ENCODE results near the gene ASXL1.

The ASXL1 gene

DNA sequence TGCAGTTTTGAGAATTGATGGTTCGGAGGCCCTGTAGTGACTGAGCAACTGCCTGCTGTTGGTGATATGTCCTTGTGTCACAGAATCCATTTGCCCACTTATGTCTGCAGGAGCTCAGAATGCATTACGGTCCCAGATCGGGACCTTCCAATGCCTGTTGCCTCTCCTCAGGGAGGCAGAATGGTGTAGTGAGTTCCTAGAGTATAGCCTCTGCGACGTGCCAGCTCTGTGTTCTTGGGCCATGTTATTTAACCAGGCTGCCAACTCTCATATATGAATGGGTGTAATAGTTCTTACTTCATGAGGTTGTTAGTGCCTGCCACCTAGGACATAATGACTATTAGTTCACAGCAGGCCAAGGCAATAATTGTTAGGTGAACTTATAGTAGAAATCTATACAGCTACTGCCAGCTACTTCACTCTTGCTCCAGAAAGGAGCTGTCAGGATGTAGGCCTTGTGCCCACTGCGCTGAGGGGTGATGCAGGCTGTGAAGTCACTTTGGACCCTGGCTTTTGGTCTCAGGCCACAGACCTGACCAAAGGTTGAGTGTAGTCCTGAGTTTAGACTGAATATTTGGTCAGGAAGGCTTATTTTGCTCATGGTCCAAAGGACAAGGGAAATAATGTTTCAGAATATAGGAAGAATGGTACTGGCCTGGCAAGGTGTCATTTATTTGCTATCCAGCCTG is 82.1 kb downstream of the ASXL1 start:
- no peaks in the 10 kb centered on the region for H3K9me3 ChIP-seq
- no peak for DNase-seq
- no peak overlapping the region for H3K4me3 ChIP-seq
- H3K27me3 ChIP-seq = no peaks in the 10 kb centered on the region
- H3K36me3 ChIP-seq = peaks cover 43 to 66% (median 63%) of the 10 kb centered on the region in 3 donors
- intact Hi-C loops (cut with DNase I; ENCODE audit: low total_unique reads) = no loop called here
- no peak overlapping the region for H3K27ac ChIP-seq
- TF ChIP-seq, protein P1, sequence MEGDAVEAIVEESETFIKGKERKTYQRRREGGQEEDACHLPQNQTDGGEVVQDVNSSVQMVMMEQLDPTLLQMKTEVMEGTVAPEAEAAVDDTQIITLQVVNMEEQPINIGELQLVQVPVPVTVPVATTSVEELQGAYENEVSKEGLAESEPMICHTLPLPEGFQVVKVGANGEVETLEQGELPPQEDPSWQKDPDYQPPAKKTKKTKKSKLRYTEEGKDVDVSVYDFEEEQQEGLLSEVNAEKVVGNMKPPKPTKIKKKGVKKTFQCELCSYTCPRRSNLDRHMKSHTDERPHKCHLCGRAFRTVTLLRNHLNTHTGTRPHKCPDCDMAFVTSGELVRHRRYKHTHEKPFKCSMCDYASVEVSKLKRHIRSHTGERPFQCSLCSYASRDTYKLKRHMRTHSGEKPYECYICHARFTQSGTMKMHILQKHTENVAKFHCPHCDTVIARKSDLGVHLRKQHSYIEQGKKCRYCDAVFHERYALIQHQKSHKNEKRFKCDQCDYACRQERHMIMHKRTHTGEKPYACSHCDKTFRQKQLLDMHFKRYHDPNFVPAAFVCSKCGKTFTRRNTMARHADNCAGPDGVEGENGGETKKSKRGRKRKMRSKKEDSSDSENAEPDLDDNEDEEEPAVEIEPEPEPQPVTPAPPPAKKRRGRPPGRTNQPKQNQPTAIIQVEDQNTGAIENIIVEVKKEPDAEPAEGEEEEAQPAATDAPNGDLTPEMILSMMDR (IDR thresholded peaks at IDR 0.05) = no peak
- no peaks in the 10 kb centered on the region for H3K4me1 ChIP-seq

DNA sequence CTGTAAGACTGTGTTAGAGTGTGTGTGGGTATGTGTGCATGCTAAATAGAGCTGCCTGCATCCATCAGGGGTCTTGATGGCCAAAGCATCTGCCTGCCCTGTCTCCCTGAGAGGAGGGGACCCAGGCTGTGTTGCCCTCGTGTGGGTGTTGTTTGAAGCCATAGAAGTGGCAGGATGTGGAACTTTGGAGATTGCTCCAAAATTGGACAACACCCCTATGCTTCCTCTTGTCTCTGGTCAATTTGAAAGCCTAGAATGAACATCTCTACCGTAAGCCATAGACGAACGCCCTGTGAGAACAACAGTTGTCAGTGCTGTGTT is 82.6 kb downstream of the ASXL1 start:
- H3K27ac ChIP-seq = no peak overlapping the region
- H3K36me3 ChIP-seq = peaks cover 38 to 66% (median 58%) of the 10 kb centered on the region in 3 donors
- peaks cover 0 to 4% (median 2%) of the 10 kb centered on the region in 4 donors for H3K4me1 ChIP-seq

DNA sequence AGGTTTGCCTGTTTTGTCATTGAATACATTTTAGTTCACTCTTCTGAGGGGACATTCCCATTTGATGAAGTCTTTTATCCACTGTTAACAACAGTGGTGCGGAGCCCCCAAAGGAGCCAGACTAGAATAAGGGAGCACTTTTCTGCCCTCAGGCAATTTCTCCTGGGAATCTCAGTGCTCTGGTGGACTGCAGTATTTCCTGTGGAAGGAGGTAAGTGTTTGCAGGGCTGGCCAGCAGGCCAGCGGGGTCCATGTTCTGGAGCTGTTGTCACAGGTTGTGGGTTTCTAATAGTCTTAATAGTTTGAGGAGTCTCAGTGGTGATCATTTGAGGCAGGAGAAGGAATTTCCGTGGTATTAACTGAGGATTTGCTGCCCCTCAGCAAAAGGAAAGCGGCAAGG is 83.5 kb downstream of the ASXL1 start:
- DNase-seq = no peak

More for the DNA sequence above, 82.6 kb downstream of the ASXL1 start:
- intact Hi-C loops (cut with DNase I; ENCODE audit: low total_unique reads) = no loop called here
- Histone ChIP-seq H3K27me3 (no peaks in the 10 kb centered on the region), H3K4me3 (no peak overlapping the region), H3K9me3 (no peaks in the 10 kb centered on the region)
- no peak for DNase-seq
- TF ChIP-seq, protein P1 (IDR thresholded peaks at IDR 0.05) = no peak

DNA sequence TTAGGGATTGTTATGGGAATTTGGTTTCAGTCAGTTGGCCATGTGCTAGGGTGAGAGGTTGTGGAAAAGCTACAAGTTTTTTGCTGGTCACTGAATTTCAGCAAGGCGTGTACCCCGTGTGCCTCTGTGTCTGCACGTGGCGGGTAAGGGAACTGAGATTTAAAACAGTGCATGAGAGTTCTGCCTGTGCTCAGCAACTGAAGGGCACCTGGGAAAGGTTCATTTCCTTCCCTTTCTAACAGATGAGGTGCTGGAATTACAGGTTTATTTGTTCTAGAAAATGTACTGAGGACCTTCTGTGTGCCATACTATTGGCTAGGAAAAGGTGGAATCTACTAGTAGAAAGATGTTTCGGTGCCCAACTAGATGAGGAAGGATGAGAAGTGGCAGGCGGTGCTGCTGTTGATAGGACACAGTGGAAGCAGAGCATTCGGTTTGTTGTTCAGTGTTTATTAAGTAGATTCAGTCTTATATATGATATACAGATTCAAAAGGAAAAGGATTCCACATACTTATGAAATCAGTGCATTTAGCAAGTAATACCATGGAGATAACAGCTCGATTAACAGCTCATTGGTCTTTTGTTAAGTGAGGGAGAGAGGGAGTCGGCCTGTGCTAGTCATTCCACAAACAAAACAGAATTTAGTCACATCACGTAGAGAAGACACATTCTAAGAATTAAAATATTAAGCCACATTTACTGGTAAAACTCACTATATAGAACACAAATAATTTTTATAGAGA is 84.7 kb downstream of the ASXL1 start:
- no peak for DNase-seq
- peaks cover 21 to 57% (median 52%) of the 10 kb centered on the region in 3 donors for H3K36me3 ChIP-seq
- H3K27ac ChIP-seq = no peak overlapping the region
- H3K4me1 ChIP-seq = peaks cover 0 to 15% (median 3%) of the 10 kb centered on the region in 4 donors
- no peaks in the 10 kb centered on the region for H3K27me3 ChIP-seq
- intact Hi-C loops (cut with DNase I; ENCODE audit: low total_unique reads) = no loop called here
- no peaks in the 10 kb centered on the region for H3K9me3 ChIP-seq
- TF ChIP-seq, protein P1 (IDR thresholded peaks at IDR 0.05) = no peak
- no peak overlapping the region for H3K4me3 ChIP-seq

More for the DNA sequence above, 83.5 kb downstream of the ASXL1 start:
- TF ChIP-seq, protein P1 (IDR thresholded peaks at IDR 0.05) = no peak
- H3K36me3 ChIP-seq = peaks cover 28 to 65% (median 56%) of the 10 kb centered on the region in 3 donors
- intact Hi-C loops (cut with DNase I; ENCODE audit: low total_unique reads) = no loop called here
- H3K27ac ChIP-seq = no peak overlapping the region
- no peaks in the 10 kb centered on the region for H3K27me3 ChIP-seq
- no peaks in the 10 kb centered on the region for H3K9me3 ChIP-seq
- H3K4me1 ChIP-seq = peaks cover 0 to 13% (median 3%) of the 10 kb centered on the region in 4 donors
- no peak overlapping the region for H3K4me3 ChIP-seq

DNA sequence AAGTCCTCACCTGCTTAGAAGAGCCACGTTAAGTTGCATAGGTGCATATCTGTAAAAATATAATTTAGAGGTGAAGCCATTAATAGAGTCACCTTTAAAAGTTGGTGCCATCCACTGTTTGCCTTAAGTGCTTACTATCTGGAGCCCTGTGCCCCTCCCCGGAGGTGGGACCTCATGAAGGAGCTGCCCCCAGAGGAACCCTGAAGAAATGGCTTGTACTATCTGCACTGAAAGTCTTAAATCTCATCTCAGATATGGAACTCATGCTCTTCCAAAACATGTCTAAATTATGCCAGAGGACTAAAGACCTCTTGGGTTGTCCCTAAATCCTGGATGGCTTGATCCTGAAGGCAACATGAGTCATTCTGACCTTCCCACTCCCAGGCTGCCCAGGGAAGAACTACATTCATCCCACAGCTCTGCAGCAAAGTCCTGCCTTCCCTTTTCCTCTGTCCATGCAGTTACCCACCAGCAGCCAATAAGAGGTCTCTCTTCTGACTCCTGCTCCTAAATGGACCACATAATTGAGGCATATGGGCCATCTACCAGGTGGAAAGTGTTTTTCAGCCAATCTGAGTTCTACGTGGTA is 85.3 kb downstream of the ASXL1 start:
- H3K27ac ChIP-seq = no peak overlapping the region
- no peaks in the 10 kb centered on the region for H3K9me3 ChIP-seq
- no peak for DNase-seq
- peaks cover 0 to 21% (median 3%) of the 10 kb centered on the region in 4 donors for H3K4me1 ChIP-seq
- intact Hi-C loops (cut with DNase I; ENCODE audit: low total_unique reads) = no loop called here
- TF ChIP-seq, protein P1 (IDR thresholded peaks at IDR 0.05) = no peak
- peaks cover 17 to 50% (median 45%) of the 10 kb centered on the region in 3 donors for H3K36me3 ChIP-seq
- H3K4me3 ChIP-seq = no peak overlapping the region
- H3K27me3 ChIP-seq = no peaks in the 10 kb centered on the region

Data from tibial artery (tissue), 4 donors.